Measurements from ENCODE around the gene DTX4.
A peak's percentile ranks its signal among the peaks of the same experiment; 100 is the strongest.

The DTX4 gene

DNA sequence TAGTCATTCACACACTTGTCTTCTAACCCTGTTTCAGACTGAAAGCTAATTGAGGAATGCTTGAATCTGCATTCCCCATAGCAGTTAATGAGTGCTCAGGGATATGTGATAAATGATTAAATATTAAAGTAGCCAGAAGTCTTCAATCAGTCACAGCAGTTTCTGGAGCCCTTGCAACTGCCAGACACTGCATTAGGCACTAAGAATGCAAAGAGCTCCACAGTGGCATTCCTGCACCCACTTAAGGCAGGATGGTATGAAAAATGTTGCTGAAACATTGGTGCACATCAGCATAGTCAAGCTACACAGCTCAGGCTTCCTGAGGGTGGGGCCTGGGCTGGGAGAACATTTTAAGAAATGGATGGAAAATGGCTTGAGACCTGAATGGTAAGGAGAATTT lies 6.5 kb downstream of the DTX4 start:
- DNase-seq, result no peak
- CTCF ChIA-PET, result interaction anchor here (0.8 to 1.3 kb wide), 3 partner anchors 8 to 251 kb away, joined by 3 to 6 read pairs (median 4); no protein-coding TSS in a partner anchor
- Mint-ChIP-seq H3K27ac (no peak overlapping the region), H3K4me1 (no peaks in the 10 kb centered on the region), H3K4me3 (no peak overlapping the region), H3K27me3 (peaks cover 49% of the 10 kb centered on the region), H3K36me3 (no peaks in the 10 kb centered on the region), H3K9me3 (peaks cover 5% of the 10 kb centered on the region)

GRCh38 chr11:59179121-59179520 lies 7.2 kb downstream of the DTX4 start:
- no peak overlapping the region for H3K4me3 Mint-ChIP-seq
- H3K9me3 Mint-ChIP-seq, result peaks cover 5% of the 10 kb centered on the region
- H3K36me3 Mint-ChIP-seq, result no peaks in the 10 kb centered on the region
- no peak for DNase-seq
- peaks cover 42% of the 10 kb centered on the region for H3K27me3 Mint-ChIP-seq
- no peak overlapping the region for H3K27ac Mint-ChIP-seq
- H3K4me1 Mint-ChIP-seq, result no peaks in the 10 kb centered on the region
- CTCF ChIA-PET, result interaction anchor here (0.8 kb wide), 1 partner anchor 28 kb away, joined by 4 read pairs; no protein-coding TSS in a partner anchor

- Mint-ChIP-seq H3K27me3 (peaks cover 36% of the 10 kb centered on the region), H3K4me3 (no peak overlapping the region), H3K9me3 (peaks cover 5% of the 10 kb centered on the region), H3K4me1 (no peaks in the 10 kb centered on the region), H3K27ac (no peak overlapping the region), H3K36me3 (no peaks in the 10 kb centered on the region)
- CTCF ChIA-PET, result interaction anchor here (0.6 to 1.3 kb wide), 3 partner anchors 14 to 1907 kb away, joined by 3 read pairs; no protein-coding TSS in a partner anchor
- no peak for DNase-seq
Observed at GRCh38 chr11:59180168-59180776, 8.3 kb downstream of the DTX4 start.

- Mint-ChIP-seq H3K4me1 (no peaks in the 10 kb centered on the region), H3K36me3 (no peaks in the 10 kb centered on the region), H3K27ac (no peak overlapping the region), H3K4me3 (no peak overlapping the region), H3K27me3 (peaks cover 31% of the 10 kb centered on the region), H3K9me3 (peaks cover 5% of the 10 kb centered on the region)
- DNase-seq, result no peak
- CTCF ChIA-PET, result interaction anchor here (1.3 kb wide), 1 partner anchor 14 kb away, joined by 3 read pairs; no protein-coding TSS in a partner anchor
Observed at GRCh38 chr11:59180907-59181306, 9.0 kb downstream of the DTX4 start.

GRCh38 chr11:59181746-59182456 lies 10.0 kb downstream of the DTX4 start:
- H3K27me3 Mint-ChIP-seq, result peaks cover 35% of the 10 kb centered on the region
- H3K27ac Mint-ChIP-seq, result no peak overlapping the region
- no peaks in the 10 kb centered on the region for H3K4me1 Mint-ChIP-seq
- CTCF ChIA-PET, result interaction anchor here (1.2 to 2.2 kb wide), 2 partner anchors 10 to 26 kb away, joined by 3 to 12 read pairs; partner anchors contain the start of gene DTX4
- peaks cover 5% of the 10 kb centered on the region for H3K9me3 Mint-ChIP-seq
- DNase-seq, result no peak
- H3K36me3 Mint-ChIP-seq, result no peaks in the 10 kb centered on the region
- no peak overlapping the region for H3K4me3 Mint-ChIP-seq

DNA sequence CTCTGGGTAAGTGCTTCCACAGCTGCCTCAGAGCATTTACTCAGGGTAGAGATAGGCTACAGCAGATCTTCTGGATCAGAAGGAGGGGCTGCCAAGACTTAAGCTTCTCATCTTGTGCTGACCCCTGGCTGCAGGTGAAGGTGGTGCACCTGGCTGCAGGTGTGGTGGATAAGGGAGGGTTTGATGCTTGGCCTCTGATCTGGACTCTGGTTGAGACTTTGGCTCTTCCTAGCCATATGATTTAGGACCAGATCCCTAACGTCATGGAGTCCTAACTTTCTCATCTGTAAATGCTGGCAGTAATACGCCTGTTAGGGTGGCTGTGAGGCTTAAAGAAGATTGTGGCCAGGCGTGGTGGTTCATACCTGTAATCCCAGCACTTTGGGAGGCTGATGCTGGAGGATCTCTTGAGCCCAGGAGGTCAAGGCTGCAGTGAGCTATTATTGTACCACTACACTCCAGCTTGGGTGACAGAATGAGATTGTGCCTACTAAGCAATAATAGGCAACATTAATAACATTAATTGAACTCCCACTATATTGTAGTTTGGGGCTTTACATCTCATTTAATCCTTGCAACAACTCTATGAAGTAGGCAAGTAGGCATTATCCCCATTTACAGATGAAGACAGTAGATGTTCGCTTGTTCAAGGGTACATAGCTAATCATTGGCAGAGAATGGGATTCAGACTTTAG lies 10.7 kb downstream of the DTX4 start:
- no peak for DNase-seq
- H3K4me1 Mint-ChIP-seq, result no peaks in the 10 kb centered on the region
- no peak overlapping the region for H3K4me3 Mint-ChIP-seq
- no peaks in the 10 kb centered on the region for H3K36me3 Mint-ChIP-seq
- peaks cover 38% of the 10 kb centered on the region for H3K27me3 Mint-ChIP-seq
- H3K27ac Mint-ChIP-seq, result no peak overlapping the region
- peaks cover 5% of the 10 kb centered on the region for H3K9me3 Mint-ChIP-seq
- CTCF ChIA-PET, result interaction anchor here (1.2 to 2.2 kb wide), 2 partner anchors 11 to 25 kb away, joined by 3 to 12 read pairs; partner anchors contain the start of gene DTX4

- CTCF ChIA-PET, result interaction anchor here (0.6 to 2.2 kb wide), 2 partner anchors 9 to 12 kb away, joined by 3 to 12 read pairs; partner anchors contain the start of gene DTX4
- Mint-ChIP-seq H3K36me3 (no peaks in the 10 kb centered on the region), H3K4me1 (no peaks in the 10 kb centered on the region), H3K4me3 (no peak overlapping the region), H3K9me3 (peaks cover 5% of the 10 kb centered on the region), H3K27ac (no peak overlapping the region), H3K27me3 (peaks cover 30% of the 10 kb centered on the region)
- no peak for DNase-seq
Observed at GRCh38 chr11:59183771-59184170, 11.8 kb downstream of the DTX4 start.

DNA sequence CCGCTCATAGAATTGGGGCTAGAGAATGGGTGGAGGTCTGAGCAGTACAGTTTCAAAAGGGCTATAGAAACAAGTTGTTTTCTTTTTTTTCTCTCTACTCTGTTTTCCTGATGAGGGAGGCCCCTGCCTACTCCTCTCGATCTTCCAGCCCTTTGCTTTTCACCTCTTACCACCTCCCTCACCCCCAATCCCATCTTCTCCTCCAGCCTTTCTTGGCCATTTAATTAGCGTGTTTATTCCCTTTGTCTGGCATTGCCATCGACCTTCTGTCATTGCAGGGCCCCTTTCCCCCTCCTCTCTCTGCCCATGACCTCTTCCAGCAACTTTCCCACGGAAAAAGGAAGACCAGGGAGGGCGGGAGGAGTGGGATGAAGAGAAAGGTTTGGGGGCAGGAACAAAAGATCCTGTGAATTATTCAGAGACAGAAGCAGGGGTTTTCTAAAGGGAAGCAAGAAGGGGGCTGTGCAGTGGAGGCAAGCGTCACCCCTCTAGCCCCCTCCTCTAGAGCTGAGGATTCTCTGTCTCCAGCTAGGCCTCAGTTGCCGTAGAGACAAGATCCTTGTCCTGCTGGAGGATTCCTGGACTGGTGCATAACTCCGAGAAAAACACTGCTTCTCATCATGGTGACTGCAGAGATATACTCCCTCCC lies 12.9 kb downstream of the DTX4 start:
- no peaks in the 10 kb centered on the region for H3K36me3 Mint-ChIP-seq

GRCh38 chr11:59185386-59185945 lies 13.5 kb downstream of the DTX4 start:
- H3K4me3 Mint-ChIP-seq, result no peak overlapping the region
- CTCF ChIA-PET, result interaction anchor here (0.9 to 4.0 kb wide), 12 partner anchors 8 to 612 kb away, joined by 3 to 49 read pairs (median 6); partner anchors contain the start of gene DTX4
- no peak overlapping the region for H3K27ac Mint-ChIP-seq
- H3K9me3 Mint-ChIP-seq, result no peaks in the 10 kb centered on the region
- no peaks in the 10 kb centered on the region for H3K4me1 Mint-ChIP-seq
- H3K36me3 Mint-ChIP-seq, result no peaks in the 10 kb centered on the region
- H3K27me3 Mint-ChIP-seq, result peaks cover 17% of the 10 kb centered on the region
- DNase-seq, result no peak

More for the DNA sequence above, 12.9 kb downstream of the DTX4 start:
- Mint-ChIP-seq H3K27me3 (peaks cover 23% of the 10 kb centered on the region), H3K4me3 (no peak overlapping the region), H3K9me3 (no peaks in the 10 kb centered on the region), H3K4me1 (no peaks in the 10 kb centered on the region), H3K27ac (no peak overlapping the region)
- no peak for DNase-seq
- CTCF ChIA-PET, result interaction anchor here (2.8 to 4.0 kb wide), 3 partner anchors 9 to 22 kb away, joined by 16 to 49 read pairs (median 20); partner anchors contain the start of gene DTX4

DNA sequence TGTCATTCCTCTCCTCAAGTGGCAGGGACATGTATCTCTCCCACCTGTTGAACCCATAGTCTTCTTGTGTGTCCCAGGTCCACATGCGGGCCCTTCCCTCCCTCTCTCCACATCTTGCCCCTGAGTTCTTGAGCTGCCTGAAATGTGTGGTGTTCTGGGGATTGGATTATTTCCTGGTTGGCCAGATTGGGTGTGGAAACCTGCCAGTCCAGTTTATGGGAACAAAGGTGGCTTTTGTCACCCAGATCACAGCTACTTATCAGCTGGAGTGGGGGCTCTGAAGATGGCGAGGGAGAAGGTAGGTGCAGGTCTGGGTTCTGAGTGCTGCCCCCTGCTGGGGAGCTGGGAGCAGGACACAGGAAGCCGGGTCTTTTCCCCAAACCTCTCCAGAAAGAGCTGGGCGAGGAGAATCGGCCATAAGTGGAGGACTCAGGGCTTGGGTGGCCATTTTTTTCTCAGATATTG lies 14.2 kb downstream of the DTX4 start:
- H3K4me3 Mint-ChIP-seq, result no peak overlapping the region
- H3K4me1 Mint-ChIP-seq, result no peaks in the 10 kb centered on the region
- H3K36me3 Mint-ChIP-seq, result no peaks in the 10 kb centered on the region
- peaks cover 19% of the 10 kb centered on the region for H3K27me3 Mint-ChIP-seq
- no peaks in the 10 kb centered on the region for H3K9me3 Mint-ChIP-seq
- CTCF ChIA-PET, result interaction anchor here (0.9 to 4.0 kb wide), 17 partner anchors 8 to 613 kb away, joined by 3 to 49 read pairs (median 5); partner anchors contain the start of gene DTX4
- peak; percentile 62 for DNase-seq
- H3K27ac Mint-ChIP-seq, result no peak overlapping the region

DNA sequence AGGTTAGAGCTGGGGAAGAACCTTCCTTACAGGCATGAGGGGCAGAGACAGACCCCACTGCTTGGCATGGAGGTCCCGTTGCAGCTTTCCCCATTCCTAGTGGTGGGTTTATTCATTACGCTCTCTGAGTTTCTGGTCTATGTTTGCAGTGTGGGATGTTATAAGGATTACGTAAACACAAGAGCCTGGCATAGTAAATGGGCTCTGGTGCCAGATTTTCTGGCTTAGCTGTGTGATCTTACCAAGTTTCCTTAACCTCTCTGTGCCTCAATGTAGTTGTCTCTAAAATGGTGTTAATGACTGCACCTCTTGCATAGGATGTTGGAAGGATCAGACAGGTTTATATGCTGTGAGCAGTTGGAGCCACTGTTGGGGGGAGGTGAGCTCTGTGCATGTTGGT lies 15.1 kb downstream of the DTX4 start:
- H3K9me3 Mint-ChIP-seq, result no peaks in the 10 kb centered on the region
- CTCF ChIA-PET, result interaction anchor here (0.8 to 4.0 kb wide), 13 partner anchors 9 to 242 kb away, joined by 3 to 49 read pairs (median 5); partner anchors contain the start of gene DTX4

GRCh38 chr11:59187587-59187986 lies 15.7 kb downstream of the DTX4 start:
- no peaks in the 10 kb centered on the region for H3K9me3 Mint-ChIP-seq
- CTCF ChIA-PET, result interaction anchor here (0.8 to 4.0 kb wide), 8 partner anchors 8 to 234 kb away, joined by 3 to 49 read pairs (median 6); partner anchors contain the start of gene DTX4
- no peak for DNase-seq
- H3K27me3 Mint-ChIP-seq, result peaks cover 21% of the 10 kb centered on the region
- H3K4me3 Mint-ChIP-seq, result no peak overlapping the region
- H3K4me1 Mint-ChIP-seq, result no peaks in the 10 kb centered on the region
- no peak overlapping the region for H3K27ac Mint-ChIP-seq
- H3K36me3 Mint-ChIP-seq, result no peaks in the 10 kb centered on the region

More for the DNA sequence above, 15.1 kb downstream of the DTX4 start:
- no peak for DNase-seq
- Mint-ChIP-seq H3K27me3 (peaks cover 21% of the 10 kb centered on the region), H3K4me3 (no peak overlapping the region), H3K36me3 (no peaks in the 10 kb centered on the region), H3K4me1 (no peaks in the 10 kb centered on the region), H3K27ac (no peak overlapping the region)

- Mint-ChIP-seq H3K4me3 (no peak overlapping the region), H3K27me3 (peaks cover 21% of the 10 kb centered on the region), H3K27ac (no peak overlapping the region), H3K36me3 (no peaks in the 10 kb centered on the region), H3K9me3 (no peaks in the 10 kb centered on the region), H3K4me1 (no peaks in the 10 kb centered on the region)
- CTCF ChIA-PET, result no interaction called here
- DNase-seq, result no peak
Observed at GRCh38 chr11:59188954-59189353, 17.0 kb downstream of the DTX4 start.

All from activated naive CD4-positive, alpha-beta T cell treated with anti-CD3 and anti-CD28 coated beads, Interleukin-2, amount 10 ng/mL, durations not matched to agents 7 days and 5 days (primary cell).